Endothelial cell (in vitro differentiated cells): ENCODE results near the gene MPPE1. TPM values are rescaled to one million over a fixed set of nuclear protein-coding genes. Genes with fewer than 3 reads are reported as not detected.
"Not testable (repeated sequence)": the region's sequence is repeated elsewhere in the genome, so short reads cannot be mapped to it uniquely, and the experiment has no call there.

Source experiments
- DNase-seq: peaks from one replicate; pipeline ENCODE4 v3.0.0; 2021; ENCODE audit warnings: low spot score
- H3K27ac Mint-ChIP-seq: one replicate; pipeline ENCODE4 v1.8.0; 2021; ENCODE audit warnings: mixed read lengths, inconsistent platforms; ENCODE audit not compliant: unreplicated experiment
- H3K27me3 Mint-ChIP-seq: one replicate; pipeline ENCODE4 v1.8.0; 2021; ENCODE audit warnings: mild to moderate bottlenecking, moderate library complexity, mixed read lengths, inconsistent platforms; ENCODE audit not compliant: unreplicated experiment
- H3K36me3 Mint-ChIP-seq: one replicate; pipeline ENCODE4 v1.8.0; 2021; ENCODE audit warnings: mild to moderate bottlenecking, low read depth, mixed read lengths, inconsistent platforms; ENCODE audit not compliant: unreplicated experiment
- H3K4me1 Mint-ChIP-seq: one replicate; pipeline ENCODE4 v1.8.0; 2021; ENCODE audit warnings: mild to moderate bottlenecking, mixed read lengths, inconsistent platforms; ENCODE audit not compliant: unreplicated experiment
- H3K4me3 Mint-ChIP-seq: one replicate; pipeline ENCODE4 v1.8.0; 2021; ENCODE audit warnings: mild to moderate bottlenecking, mixed read lengths, inconsistent platforms; ENCODE audit not compliant: unreplicated experiment
- H3K9me3 Mint-ChIP-seq: one replicate; pipeline ENCODE4 v1.8.0; 2021; ENCODE audit warnings: mixed read lengths, inconsistent platforms; ENCODE audit not compliant: unreplicated experiment
- total RNA-seq: library from RNA; stranded (reverse); fragmentation: NEBNext Ultra II Directional; extraction: Animal tissue kit (Norgen Biotek cat#: 25700); gene quantifications from one replicate; pipeline ENCODE4 v1.2.1, GENCODE V29; 2021; ENCODE audit not compliant: unreplicated experiment
- TF ChIP-seq, protein P1 (sequence below): fragments of 200-600 bp; sonication (generic); IDR thresholded peaks from one replicate; pipeline ENCODE4 v1.5.0; 2021; ENCODE audit warnings: antibody characterized with exemption; ENCODE audit not compliant: unreplicated experiment

Gene MPPE1
- total RNA-seq, 1 donor from 2014 or later = 32.8 TPM

DNA sequence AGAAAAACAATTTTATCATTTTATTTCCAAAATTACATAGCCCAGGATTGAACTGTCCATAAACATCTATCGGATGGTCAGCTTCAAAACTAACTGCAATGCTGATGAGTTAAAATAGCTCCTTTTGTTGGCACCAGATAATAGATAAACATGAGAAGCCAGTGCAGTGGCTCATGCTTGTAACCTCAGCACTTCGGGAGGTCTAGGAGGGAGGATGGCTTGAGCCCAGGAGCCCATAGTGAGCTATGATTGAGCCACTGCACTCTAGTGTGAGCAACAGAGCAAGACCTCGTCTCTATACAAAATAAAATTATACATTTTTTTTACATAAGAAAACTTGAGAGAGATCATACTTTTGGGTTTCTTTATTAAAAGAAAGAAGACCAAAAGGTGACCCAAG is 38.6 kb upstream of the MPPE1 start:
- no peak overlapping the region for H3K27ac Mint-ChIP-seq

DNA sequence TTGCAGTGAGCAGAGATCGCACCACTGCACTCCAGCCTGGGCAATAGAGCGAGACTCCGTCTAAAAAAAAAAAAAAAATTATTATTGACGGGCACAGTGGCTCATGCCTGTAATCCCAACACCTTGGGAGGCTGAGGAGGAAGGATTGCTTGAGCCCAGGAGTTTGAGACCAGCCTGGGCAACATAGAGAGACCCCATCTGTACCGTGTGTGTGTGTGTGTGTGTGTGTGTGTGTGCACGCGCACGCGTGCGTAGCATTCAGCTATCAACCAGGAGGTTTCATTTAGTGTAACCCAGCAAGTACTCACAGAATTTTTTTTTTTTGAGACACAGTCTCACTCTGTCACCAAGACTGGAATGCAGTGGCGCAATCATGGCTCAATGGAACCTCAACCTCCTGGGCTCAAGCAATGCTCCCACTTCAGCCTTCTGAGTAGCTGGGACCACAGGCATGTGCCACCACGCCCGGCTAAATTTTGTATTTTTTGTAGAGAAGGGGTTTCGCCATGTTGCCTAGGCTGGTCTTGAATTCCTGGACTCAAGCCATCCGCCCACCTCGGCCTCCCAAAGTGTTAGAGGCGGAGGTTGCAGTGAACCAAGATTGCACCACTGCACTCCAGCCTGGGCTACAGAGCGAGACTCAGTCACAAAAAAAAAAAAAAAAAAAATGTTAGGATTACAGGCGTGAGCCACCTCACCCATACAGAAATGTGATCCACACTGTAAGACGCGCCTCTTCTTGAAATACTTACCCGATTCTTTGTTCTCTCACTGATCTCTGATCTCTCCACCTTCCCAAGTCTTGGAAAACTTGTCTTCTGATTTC is 37.9 kb upstream of the MPPE1 start:
- not testable (repeated sequence) for H3K4me1 Mint-ChIP-seq, H3K36me3 Mint-ChIP-seq, DNase-seq, H3K4me3 Mint-ChIP-seq, H3K27ac Mint-ChIP-seq, H3K27me3 Mint-ChIP-seq, H3K9me3 Mint-ChIP-seq

More for the DNA sequence above, 38.6 kb upstream of the MPPE1 start:
- Mint-ChIP-seq H3K27me3 (peaks cover 1% of the 10 kb centered on the region), H3K4me3 (no peak overlapping the region), H3K36me3 (peaks cover 4% of the 10 kb centered on the region), H3K4me1 (peaks cover 5% of the 10 kb centered on the region), H3K9me3 (no peaks in the 10 kb centered on the region)
- no peak for DNase-seq
- TF ChIP-seq, protein P1, sequence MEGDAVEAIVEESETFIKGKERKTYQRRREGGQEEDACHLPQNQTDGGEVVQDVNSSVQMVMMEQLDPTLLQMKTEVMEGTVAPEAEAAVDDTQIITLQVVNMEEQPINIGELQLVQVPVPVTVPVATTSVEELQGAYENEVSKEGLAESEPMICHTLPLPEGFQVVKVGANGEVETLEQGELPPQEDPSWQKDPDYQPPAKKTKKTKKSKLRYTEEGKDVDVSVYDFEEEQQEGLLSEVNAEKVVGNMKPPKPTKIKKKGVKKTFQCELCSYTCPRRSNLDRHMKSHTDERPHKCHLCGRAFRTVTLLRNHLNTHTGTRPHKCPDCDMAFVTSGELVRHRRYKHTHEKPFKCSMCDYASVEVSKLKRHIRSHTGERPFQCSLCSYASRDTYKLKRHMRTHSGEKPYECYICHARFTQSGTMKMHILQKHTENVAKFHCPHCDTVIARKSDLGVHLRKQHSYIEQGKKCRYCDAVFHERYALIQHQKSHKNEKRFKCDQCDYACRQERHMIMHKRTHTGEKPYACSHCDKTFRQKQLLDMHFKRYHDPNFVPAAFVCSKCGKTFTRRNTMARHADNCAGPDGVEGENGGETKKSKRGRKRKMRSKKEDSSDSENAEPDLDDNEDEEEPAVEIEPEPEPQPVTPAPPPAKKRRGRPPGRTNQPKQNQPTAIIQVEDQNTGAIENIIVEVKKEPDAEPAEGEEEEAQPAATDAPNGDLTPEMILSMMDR = no peak

DNA sequence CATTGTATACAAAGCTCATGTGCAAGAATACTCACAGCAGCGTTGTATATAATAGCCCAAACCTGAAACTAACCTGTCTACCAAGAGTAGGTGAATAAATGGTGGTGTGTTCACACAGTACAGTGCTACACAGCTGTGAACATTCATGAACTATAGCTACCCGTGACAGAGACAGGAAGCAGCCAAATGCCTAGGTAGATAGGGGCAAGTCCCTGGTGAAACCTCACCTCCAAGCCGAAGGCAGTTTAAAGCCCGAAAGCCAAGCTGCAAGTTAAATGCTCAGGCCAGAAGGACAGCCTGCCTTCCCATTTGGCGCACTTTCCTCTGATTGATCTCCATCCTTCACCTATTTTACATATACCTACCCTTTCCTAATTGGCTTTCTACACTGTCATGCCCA is 36.7 kb upstream of the MPPE1 start:
- H3K27me3 Mint-ChIP-seq = peaks cover 1% of the 10 kb centered on the region
- DNase-seq = no peak
- H3K27ac Mint-ChIP-seq = no peak overlapping the region
- H3K4me1 Mint-ChIP-seq = peaks cover 5% of the 10 kb centered on the region
- H3K36me3 Mint-ChIP-seq = peaks cover 4% of the 10 kb centered on the region
- H3K9me3 Mint-ChIP-seq = no peaks in the 10 kb centered on the region
- TF ChIP-seq, protein P1 = no peak
- H3K4me3 Mint-ChIP-seq = no peak overlapping the region

DNA sequence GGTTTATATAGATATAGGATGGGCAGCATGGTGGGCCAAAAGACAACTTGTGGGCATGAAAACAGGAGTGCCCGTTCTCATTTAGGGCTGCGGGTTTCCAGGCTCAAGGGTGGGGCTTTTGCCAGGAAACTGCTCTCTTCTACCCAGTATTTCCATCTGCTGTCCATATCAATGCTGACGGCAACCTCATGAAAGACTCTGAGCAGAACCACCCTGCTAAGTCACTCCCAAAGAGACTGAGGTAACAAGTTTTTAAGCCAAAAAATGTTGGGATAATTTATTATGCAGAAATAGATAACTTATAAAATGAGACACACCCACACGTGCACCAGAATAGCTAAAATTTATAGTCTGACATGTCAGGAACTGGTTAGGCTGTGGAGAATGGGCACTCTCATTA is 36.1 kb upstream of the MPPE1 start:
- H3K4me3 Mint-ChIP-seq = no peak overlapping the region
- TF ChIP-seq, protein P1 = no peak
- peaks cover 1% of the 10 kb centered on the region for H3K27me3 Mint-ChIP-seq
- no peak for DNase-seq
- no peaks in the 10 kb centered on the region for H3K9me3 Mint-ChIP-seq
- peaks cover 5% of the 10 kb centered on the region for H3K4me1 Mint-ChIP-seq
- H3K36me3 Mint-ChIP-seq = peaks cover 4% of the 10 kb centered on the region
- H3K27ac Mint-ChIP-seq = no peak overlapping the region

DNA sequence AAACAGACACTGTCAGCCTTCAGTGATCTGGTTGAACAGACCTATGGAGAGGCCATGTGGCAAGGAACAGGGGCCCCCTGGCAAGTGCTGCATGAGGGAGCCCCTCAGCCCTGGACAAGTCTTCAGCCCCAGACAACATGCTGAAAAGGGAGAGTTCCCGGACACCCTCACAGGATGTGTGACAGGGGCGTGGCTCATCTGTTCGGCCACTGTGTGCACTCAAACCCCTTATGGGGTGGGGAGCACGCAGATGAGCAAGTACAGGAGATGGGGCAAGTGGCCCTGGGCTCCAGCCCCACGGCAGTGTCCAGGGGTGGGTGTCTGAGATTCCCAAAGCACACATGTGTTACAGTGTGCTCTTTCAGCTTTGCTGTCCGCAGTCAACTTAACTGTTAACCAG is 35.4 kb upstream of the MPPE1 start:
- DNase-seq = no peak
- Mint-ChIP-seq H3K27ac (no peak overlapping the region), H3K9me3 (no peaks in the 10 kb centered on the region), H3K4me3 (no peak overlapping the region), H3K36me3 (peaks cover 4% of the 10 kb centered on the region), H3K4me1 (peaks cover 5% of the 10 kb centered on the region), H3K27me3 (peaks cover 1% of the 10 kb centered on the region)
- TF ChIP-seq, protein P1 = no peak
